ENCODE results near the gene MEG3.
A peak's percentile ranks its signal among the peaks of the same experiment; 100 is the strongest.

The MEG3 gene

GRCh38 chr14:100898935-100899883 lies 73.3 kb downstream of the MEG3 start:
- TF ChIP-seq CTCF (IDR thresholded peaks at IDR 0.05), result no peak
- Mint-ChIP-seq H3K9me3 (peaks cover 3% of the 10 kb centered on the region), H3K27me3 (ENCODE audit: low read depth, poor library complexity) (peaks cover 35% of the 10 kb centered on the region), H3K27ac (peak overlapping the region; percentile 57), H3K4me3 (peak overlapping the region; percentile 69), H3K4me1 (peaks cover 92% of the 10 kb centered on the region), H3K36me3 (ENCODE audit: low read depth) (no peaks in the 10 kb centered on the region)
- no peak for DNase-seq

- H3K27ac Mint-ChIP-seq, result peak overlapping the region; percentile 51
- peak; percentile 27 for TF ChIP-seq CTCF (IDR thresholded peaks at IDR 0.05)
- H3K9me3 Mint-ChIP-seq, result peaks cover 3% of the 10 kb centered on the region
- peak; percentile 43 for DNase-seq
- peaks cover 42% of the 10 kb centered on the region for H3K27me3 Mint-ChIP-seq (ENCODE audit: low read depth, poor library complexity)
- peak overlapping the region; percentile 69 for H3K4me3 Mint-ChIP-seq
- H3K36me3 Mint-ChIP-seq (ENCODE audit: low read depth), result no peaks in the 10 kb centered on the region
- H3K4me1 Mint-ChIP-seq, result peaks cover 91% of the 10 kb centered on the region
These were observed 74.2 kb downstream of the MEG3 start for GRCh38 chr14:100899884-100900771.

GRCh38 chr14:100900837-100901390 lies 75.0 kb downstream of the MEG3 start:
- no peaks in the 10 kb centered on the region for H3K36me3 Mint-ChIP-seq (ENCODE audit: low read depth)
- peaks cover 91% of the 10 kb centered on the region for H3K4me1 Mint-ChIP-seq
- peaks cover 50% of the 10 kb centered on the region for H3K27me3 Mint-ChIP-seq (ENCODE audit: low read depth, poor library complexity)
- peak; percentile 78 for DNase-seq
- peak; percentile 28 for TF ChIP-seq CTCF (IDR thresholded peaks at IDR 0.05)
- peak overlapping the region; percentile 51 for H3K27ac Mint-ChIP-seq
- H3K4me3 Mint-ChIP-seq, result peak overlapping the region; percentile 69
- peaks cover 3% of the 10 kb centered on the region for H3K9me3 Mint-ChIP-seq

- no peak overlapping the region for H3K4me3 Mint-ChIP-seq
- peaks cover 3% of the 10 kb centered on the region for H3K9me3 Mint-ChIP-seq
- no peak overlapping the region for H3K27ac Mint-ChIP-seq
- DNase-seq, result no peak
- TF ChIP-seq CTCF (IDR thresholded peaks at IDR 0.05), result no peak
- peaks cover 87% of the 10 kb centered on the region for H3K4me1 Mint-ChIP-seq
- H3K27me3 Mint-ChIP-seq (ENCODE audit: low read depth, poor library complexity), result peaks cover 53% of the 10 kb centered on the region
- H3K36me3 Mint-ChIP-seq (ENCODE audit: low read depth), result no peaks in the 10 kb centered on the region
These were observed 75.7 kb downstream of the MEG3 start for GRCh38 chr14:100901391-100902183.
